Measurements from ENCODE around the gene KRT86.

GRCh38 chr12:52317468-52318052 lies 43.1 kb downstream of the KRT86 start:
- no peak for TF ChIP-seq CTCF (conservative IDR thresholded peaks at IDR 0.05; ENCODE audit: low read depth in 2 of 2)
- TF ChIP-seq ETS1 (IDR thresholded peaks at IDR 0.05): no peak
- no peak for TF ChIP-seq POLR2AphosphoS5 (IDR thresholded peaks at IDR 0.05; ENCODE audit: low read depth)
- no peak for TF ChIP-seq JUNB (IDR thresholded peaks at IDR 0.05; ENCODE audit: unreplicated experiment)
- no peak for TF ChIP-seq EZH2 (IDR thresholded peaks at IDR 0.05; ENCODE audit: low read depth, unreplicated experiment)
- TF ChIP-seq CREB1 (CRISPR knock-in tag; IDR thresholded peaks at IDR 0.05; ENCODE audit: low read depth): no peak
- TF ChIP-seq REST (IDR thresholded peaks at IDR 0.05; ENCODE audit: unreplicated experiment): no peak
- no peak for TF ChIP-seq EZH2phosphoT487 (IDR thresholded peaks at IDR 0.05; ENCODE audit: unreplicated experiment)
- no peak for TF ChIP-seq ZNF331 (CRISPR knock-in tag; IDR thresholded peaks at IDR 0.05; ENCODE audit: low read depth)
